GM18909 (cell line): Measurements from ENCODE around the gene APLP2.
A peak's percentile ranks its signal among the peaks of the same experiment; 100 is the strongest.
"Not testable (repeated sequence)": the region's sequence is repeated elsewhere in the genome, so short reads cannot be mapped to it uniquely, and the experiment has no call there.

ENCODE experiments used
- ATAC-seq: cut with Tn5 transposase; IDR thresholded peaks from one replicate; pipeline ENCODE4 v1.9.1; 2021; ENCODE audit warnings: mild to moderate bottlenecking; ENCODE audit not compliant: unreplicated experiment, poor library complexity

Gene APLP2

DNA sequence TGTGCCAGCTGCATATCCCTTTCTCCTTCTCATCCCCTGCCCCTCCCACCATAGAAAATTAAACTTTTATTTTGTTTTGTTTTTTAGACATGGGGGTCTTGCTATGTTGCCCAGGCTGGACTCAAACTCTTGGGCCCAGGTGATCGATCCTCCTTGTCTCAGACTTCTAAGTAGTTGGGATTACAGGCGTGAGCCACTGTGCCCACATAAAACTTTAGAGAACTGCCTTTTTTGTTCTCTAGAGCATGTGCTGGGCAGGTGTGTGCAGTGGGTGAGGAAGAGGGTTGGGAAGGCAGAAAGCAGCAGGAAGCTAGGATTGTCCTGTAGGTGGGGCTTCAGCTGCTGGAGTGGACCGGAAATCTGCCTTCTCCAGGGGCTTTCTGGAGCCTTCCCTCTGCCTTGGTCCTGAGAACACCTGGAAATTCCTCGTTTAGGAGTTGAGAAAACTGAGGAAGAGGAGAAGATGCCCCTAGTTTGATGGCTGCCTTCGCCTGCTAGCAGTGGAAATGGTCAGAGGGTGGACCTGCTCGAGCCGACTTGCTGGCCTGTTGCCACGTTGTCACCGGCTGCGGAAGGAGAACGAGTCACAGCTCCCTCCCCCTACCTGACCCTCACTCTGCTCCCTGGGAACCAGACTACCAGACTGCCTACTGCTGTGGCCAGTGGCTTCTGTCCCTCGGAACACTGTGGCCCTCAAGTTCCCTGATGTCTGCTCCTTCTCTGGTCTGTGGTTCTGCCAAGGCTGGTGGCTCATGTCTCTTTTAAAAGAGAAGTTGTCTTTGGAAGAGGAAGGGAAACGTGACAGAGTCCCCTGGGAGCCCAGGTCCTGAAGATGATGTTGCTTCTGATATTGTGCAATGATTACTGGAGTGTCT, 93.9 kb downstream of the APLP2 start:
- ATAC-seq, result no peak

DNA sequence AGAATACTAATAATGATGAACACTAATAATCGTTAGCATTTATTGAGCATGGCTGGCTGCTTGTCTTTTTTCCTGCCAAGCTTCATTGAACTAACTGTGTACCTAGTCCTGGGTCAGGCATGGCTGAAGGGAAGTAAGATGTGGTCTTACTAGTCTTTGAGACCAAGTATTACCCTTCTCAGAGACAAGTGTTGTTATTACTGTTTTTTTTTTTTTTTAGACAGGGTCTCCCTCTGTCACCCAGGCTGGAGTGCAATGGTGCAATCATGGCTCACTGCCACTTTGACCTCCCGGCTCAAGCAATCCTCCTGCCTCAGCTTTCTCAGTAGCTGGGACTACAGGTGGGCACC, 94.5 kb downstream of the APLP2 start:
- no peak for ATAC-seq

DNA sequence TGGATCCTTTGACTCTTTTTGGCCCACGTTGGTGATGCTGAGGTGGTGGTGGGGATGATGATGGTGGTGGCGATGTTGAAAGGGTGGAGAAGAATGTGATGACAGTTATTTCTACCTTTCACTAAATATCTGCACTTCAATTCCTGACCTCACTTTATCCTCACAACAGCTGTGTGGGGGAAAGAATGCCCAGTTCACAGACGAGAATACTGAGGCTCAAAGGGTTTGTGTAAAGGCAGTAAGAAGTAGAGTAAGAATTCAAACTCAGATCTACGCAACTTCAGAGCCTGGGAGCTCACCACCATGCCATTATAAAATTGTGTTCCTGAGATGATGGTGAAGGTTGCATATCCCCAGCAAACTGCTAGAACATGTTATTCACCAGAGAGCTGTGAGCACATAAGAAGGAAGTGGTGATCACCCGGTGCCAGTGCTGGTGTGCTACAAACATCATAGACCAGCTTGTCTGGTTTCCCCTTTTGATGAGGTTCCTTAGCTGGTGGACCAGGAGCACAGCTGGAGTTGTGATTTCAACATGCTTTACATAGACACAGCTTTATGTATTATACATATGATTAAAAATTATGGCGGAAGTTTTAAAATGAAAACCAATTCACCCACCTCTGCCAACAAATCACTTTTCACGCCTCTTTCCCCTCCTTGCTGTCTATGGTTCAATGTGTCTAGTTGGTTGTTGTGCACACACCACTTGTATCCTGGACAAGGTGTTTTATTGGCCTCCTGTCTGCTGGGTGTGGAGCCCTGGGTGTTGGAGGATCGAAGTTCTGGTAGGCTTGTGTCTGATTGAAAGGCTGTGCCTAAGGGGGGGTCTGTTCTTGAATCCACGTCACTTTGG, 96.1 kb downstream of the APLP2 start:
- no peak for ATAC-seq

DNA sequence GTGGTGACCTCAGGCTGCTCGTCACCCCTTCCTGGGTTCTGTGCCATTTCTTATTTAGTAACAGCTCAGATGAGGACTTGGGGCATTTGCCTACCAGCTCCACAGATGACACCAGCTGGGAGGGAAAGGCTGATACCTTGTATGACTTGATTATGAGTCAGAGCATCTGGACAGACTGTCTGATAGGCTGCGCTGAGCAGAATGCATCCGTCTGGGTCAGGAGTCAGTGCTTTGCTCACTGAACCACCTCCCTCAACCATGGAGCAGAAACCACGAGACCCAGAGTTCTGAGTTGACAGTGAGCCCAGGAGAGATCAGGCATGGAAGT, 96.7 kb downstream of the APLP2 start:
- no peak for ATAC-seq

DNA sequence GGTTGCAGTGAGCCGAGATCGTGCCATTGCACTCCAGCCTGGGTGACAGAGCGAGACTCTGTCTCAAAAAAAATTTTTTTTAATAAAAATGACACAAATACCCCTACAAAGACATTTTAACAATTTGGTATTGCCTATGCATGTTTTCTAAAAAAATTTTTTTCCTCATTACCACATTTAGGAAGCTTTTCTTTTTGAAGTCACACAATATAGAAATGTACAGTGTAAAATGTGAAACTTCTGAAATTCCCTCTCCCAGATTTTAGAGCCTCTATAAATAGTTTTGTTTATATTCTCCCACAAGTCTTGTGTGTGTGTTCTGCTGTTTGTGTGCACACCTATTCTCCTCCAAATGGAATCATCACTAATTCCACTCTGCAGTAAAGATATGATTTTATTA, 97.5 kb downstream of the APLP2 start:
- ATAC-seq, result no peak

DNA sequence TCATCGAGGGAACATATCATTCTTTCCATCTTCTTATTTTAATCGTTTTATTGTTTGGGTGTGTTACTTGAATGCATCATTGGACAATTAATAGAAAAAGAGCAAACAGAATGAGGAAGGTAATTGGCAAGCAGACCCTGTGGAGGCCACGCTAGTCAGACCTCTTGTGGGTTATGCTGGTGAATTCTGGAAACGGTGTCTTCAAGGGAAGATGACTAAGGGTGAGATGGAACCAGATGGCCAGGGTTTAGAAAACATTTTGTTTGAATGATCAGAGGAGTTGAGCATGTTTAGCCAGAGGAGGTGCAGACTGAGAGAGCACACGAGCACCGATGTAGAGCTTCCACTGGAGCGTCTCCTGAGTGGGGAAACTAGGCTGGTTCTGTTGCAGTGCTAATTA, 98.4 kb downstream of the APLP2 start:
- no peak for ATAC-seq

DNA sequence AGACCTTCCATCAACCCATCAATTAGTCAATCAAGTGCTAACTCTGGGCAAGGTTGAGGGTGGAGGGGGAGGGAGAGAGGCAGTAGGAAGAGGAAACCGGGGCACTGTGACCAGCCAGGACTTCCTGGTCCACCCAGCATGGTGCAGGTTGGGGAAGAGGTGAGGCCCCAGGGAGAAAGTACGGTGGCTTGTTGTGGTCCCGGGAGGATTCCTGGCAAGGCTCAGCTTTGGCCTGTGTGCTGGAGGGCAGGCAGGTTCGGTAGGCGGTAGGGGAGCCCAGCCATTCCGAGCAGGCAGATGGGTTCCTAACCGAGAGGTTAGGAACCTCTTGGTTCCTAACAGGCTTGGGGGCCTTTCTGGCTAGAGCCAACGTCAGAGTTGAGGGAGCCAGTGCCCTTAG, 100.7 kb downstream of the APLP2 start:
- no peak for ATAC-seq

DNA sequence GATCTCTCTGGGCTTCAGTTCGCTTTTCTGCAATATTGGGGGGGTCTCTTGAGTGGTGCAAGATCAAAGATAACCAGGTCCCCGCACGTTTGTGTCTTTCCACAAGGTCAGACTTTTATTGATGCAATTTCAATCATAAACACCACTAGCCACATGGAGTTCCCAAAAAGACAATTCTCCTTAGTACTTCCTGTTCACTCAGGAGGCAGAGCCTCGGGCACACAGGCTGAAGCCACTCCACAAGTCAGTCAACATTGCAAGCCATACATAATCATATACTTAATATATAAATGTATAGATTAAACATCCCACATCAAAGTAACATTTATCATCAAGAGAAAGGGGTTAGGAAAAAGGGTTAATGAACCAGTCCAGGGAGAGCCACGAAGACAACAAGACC, 101.8 kb downstream of the APLP2 start:
- no peak for ATAC-seq

DNA sequence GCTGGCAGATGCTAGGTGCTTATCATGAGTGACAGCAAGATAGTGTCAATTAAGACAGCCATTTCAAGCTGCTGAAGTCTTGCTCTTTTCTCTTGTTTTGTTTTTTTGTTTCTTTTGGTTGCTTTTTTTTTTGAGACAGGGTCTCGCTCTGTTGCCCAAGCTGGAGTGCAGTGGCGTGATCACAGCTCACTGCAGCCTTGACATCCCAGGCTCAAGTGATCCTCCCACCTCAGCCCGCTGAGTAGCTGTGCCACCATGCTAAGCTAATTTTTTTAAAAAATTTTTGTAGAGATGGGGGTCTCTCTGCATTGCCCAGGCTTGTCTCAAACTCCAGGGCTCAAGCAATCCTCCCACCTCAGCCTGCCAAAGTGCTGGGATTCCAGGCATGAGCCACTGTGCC, 102.3 kb downstream of the APLP2 start:
- not testable (repeated sequence) for ATAC-seq

DNA sequence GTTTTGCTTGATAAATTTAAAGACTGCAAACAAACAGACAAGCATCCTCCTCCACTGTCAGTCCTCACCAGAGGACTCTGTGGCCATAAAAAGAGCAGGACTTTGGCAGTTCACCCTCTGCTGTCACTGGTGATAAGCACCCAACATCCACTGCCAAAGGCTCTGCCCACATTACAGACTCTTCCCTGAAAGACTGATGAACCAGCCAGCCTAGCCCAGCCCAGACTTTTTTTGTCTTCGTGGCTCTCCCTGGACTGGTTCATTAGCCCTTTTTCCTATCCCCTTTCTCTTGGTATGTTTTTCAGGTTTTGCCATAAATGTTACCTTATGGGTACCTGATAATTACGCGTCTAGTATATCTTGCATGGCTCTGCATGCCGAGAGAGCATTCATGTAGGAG, 104.9 kb downstream of the APLP2 start:
- no peak for ATAC-seq

DNA sequence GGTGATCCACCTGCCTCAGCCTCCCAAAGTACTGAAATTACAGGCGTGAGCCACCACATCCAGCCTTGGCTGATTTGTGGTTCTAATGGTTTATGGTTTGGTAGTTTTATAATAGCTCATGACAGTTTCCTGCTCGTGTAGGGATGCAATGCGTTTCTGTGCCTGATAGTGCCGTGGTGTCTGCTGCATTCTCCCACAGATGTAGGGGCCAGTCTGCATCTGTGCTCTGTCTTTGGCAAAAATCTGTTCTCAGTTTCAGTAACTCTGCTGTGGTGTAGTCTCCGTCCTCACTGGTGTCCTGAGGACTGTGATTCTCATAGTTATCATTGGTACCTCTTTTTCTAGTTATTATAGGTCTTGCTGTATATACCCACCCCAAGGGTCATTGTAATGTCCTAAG, 106.2 kb downstream of the APLP2 start:
- ATAC-seq, result no peak

DNA sequence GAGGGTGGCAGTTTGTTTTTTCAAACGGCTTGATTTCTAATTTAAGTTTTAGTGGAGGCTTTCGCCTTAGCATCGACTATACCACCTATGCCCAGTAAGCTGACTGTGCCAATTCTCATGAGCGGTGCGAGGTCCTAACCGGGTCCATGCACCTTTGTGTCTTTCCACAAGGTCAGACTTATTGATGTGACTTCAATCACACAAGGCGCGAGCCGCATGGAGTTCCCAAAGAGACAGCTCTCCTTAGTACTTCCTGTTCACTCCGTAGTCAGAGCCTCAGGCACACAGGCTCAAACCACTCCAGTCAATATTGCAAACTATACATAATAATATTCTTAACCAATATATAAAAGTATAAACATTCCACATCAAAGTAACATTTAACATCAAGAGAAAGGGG, 108.1 kb downstream of the APLP2 start:
- no peak for ATAC-seq

DNA sequence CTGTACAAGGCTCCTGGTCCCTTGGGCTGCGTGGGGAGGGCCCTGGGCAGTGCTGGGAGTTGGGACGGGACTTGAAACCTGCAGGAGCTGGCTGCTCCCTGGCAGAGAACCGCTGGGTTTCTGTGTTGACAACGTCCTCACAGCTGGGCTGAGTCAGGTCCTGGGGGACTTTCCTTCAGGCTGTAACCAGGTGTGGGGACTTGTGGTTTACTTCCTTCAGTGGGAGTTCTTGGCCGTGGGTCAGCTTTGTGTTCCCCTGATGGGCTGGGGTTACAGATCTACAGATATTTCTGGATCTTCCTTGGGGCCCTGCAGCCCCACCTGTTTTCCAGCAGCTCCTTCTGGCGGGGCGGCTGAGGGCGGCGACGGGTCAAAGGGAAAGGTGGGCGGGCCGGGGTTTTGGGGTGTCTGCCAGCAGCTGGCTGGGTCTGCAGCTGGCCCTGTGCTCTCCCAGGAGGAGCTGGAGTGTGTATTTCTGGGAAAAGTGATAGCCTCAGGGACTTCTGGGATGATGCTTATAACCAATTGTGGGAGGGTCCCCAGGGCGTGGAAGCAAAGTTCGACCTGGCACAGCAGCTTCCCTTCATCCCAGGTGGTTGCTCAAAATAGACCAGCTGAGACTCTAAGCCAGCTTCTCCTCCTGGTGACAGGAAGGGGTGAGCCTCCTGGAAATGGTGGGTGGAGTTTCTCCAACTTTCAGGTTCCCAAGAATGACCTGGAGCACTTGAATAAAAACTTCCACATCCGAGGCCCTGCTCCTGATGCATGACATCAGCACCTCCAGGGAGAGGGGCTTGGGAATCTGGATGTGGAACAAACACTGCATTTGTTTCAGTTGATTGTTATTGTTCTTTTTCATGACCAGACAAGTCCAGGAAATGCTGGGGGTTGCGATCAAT, 109.0 kb downstream of the APLP2 start:
- no peak for ATAC-seq

DNA sequence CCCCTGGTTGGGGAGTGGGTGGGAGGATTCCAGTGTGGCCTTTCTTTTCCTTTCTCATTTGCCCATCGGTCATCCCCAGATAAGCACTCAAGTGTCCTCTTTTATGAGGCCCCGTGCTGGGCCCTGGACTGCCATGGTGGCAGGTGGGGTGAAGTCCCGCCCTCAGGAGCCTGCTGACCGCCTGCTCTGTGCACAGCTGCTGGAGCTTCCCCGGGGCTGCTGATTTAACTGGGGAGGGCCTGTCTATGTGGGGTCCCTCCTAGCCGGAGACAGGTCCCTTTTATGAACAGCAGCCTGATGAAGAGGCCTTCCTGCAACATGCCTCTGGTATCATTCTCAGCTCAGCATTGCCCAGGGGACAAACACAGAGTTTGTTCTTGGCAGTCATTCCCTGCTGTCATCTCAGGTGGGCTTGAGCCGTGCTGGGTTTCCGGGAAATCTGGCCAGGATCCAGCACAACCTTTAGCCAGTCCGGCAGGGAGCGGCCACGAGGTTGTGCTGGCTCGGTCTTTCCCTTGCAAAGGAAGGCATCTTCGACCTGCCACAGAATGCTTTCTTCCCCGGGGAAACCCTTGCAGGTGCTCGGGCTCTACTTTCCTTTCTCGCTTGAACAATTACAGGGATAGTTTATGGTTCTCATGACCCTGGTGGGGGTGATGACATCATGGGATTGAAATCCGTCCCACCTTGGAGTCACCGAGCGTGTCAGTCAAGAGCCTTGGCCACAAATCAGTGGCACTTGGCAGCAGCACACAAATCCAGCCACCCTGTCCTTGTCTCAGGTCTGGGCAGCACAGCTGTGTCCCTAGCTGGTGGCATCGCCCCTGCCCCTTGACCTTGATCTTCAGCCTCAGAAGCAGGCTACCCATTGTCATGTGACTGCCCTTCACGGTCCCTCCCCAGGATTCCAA, 110.0 kb downstream of the APLP2 start:
- no peak for ATAC-seq

DNA sequence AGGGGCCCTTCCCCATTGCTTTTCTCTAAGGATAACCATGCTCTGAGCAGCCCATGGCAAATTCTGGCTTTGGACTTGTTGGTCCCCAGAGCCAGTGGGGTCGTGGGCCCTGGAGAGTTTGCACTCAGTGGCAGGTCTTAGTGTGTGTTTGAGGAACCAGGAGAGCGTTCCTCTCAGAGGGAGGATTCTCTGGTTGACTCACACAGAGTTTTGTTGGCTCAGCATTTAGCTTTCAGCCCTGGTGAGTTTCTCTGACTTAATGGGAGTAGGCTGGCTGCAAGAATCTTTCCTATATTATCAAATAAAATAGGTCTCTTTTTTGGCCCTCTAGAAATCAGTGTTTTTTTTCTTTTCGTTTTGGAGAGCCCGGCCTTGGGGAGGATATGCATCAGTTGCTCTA, 110.8 kb downstream of the APLP2 start:
- ATAC-seq, result no peak

DNA sequence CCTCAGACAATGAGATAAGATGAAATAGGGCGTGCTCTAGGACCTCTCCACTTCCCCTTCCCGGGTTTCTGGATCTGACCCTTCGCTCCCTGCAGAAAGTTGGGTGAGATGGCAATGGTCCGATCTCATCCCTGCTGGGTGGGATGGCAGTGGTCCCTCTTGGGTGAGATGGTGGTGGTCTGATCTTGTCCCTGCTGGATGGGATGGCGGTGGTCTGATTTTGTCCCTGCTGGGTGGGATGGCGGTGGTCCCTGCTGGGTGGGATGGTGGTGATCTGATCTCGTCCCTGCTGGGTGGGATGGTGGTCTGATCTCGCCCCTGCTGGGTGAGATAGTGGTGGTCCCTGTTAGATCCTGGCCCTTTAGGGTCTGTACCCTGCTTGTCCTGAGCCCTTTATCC, 111.2 kb downstream of the APLP2 start:
- no peak for ATAC-seq

DNA sequence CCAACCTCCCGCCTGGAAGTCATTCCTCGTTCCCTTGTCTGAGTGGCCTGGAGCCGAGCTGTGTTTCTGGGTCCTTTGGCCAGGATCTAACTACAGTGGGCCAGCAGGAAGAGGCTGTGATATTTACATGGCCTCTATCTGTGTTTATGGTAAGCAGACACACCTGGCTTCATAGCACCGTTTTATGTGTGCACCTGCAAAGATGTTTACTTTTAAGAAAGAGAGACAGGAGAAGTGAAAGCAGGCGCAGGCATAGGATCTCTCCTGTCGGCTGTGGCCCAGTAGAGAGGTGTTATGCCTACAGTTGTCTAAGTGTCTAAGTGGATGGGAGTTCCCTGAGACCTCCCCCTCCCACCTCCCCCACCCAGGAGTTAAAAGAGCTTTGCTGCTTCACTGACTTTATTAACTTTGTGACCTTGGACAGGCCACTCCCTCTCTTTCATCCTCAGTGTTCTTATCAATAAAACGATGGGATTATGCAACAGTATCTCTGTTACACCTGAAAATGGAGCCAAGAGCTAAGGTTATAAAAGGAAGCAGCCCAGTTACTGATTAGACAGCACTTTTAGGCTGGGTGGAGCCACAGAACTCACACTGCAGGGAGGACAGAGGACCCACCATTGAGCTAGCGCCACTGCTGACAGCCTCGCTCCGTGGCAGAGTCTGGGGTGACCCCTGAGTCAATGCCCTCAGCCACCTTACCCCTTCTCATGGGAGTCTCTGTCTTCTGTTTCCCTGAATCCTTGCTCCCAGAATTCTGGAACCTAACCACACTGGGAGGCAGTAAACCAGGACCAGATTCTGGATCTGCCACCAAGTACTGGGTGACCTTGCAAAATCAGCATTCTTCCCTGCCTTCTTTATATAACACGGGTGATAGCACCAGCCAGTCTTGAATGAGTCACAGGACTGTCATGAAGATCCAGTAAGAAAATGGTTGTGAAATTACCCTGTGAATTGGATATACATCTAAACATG, 111.9 kb downstream of the APLP2 start:
- ATAC-seq, result peak; percentile 57

DNA sequence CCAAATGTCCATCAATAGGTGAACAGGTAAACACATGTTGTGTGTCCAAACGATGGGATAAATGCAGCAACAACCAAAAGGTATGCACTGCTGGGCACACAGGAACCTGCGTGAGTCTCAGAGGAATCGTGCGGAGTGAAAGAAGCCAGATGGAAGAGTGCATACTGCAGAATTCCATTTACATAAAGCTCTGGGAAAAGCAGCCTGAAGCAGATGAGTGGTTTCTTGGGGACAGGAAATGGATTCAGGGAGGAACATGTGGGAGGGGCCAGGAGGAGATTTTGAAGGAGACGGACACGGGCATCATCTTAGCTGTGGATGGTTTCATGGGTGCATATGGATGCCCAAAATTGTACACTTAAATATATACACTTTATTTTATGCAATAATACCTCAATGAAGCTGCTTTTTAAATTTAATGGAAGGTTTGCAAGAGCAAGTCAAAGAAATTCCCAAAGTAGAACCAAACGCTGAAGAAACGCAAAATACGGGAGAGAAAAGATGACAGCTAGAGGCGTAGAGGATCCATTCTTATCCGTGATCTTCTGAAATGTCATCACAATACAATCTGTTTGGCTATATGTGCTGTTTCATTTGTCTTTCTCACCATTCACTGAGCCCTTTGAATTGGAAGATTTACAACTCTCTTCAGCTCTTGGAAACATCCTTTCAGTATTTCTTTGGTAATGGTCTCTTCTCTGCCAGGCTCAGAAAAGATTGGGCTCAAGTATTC, 114.3 kb downstream of the APLP2 start:
- ATAC-seq, result no peak
